GM10266 (cell line): ENCODE measurements around the gene ACSL5.

Source experiments
- DNase-seq: peaks from one replicate; pipeline ENCODE4 v3.0.0; 2012; ENCODE audit errors: extremely low spot score
- CTCF ChIP-seq: IDR thresholded peaks from 2 replicates; pipeline ENCODE4 v1.5.1; 2012; ENCODE audit warnings: mild to moderate bottlenecking, low read depth; ENCODE audit not compliant: control insufficient read depth, insufficient read depth; ENCODE audit errors: missing control alignments

Gene ACSL5

GRCh38 chr10:112335111-112335867 lies 38.6 kb upstream of the ACSL5 start:
- no peak for DNase-seq
- TF ChIP-seq CTCF = no peak

GRCh38 chr10:112335868-112336265 lies 38.0 kb upstream of the ACSL5 start:
- no peak for TF ChIP-seq CTCF
- DNase-seq = no peak

- TF ChIP-seq CTCF = no peak
- no peak for DNase-seq
These were observed 37.2 kb upstream of the ACSL5 start for GRCh38 chr10:112336556-112337201.

- TF ChIP-seq CTCF = no peak
These were observed 35.0 kb upstream of the ACSL5 start for GRCh38 chr10:112338957-112339356.

GRCh38 chr10:112340601-112341000 lies 33.3 kb upstream of the ACSL5 start:
- no peak for DNase-seq
- TF ChIP-seq CTCF = no peak

More at GRCh38 chr10:112338957-112339356, 35.0 kb upstream of the ACSL5 start:
- DNase-seq = no peak

- no peak for TF ChIP-seq CTCF
- DNase-seq = no peak
These were observed 30.7 kb upstream of the ACSL5 start for GRCh38 chr10:112343056-112343806.
